HepG2 (cell line): Measurements from ENCODE around the gene GPBAR1. TPM values are rescaled to one million over a fixed set of nuclear protein-coding genes. Genes with fewer than 3 reads are reported as not detected.

Source experiments
- AGO2 ChIP-seq: fragments of 200-400 bp; formaldehyde crosslinking; optimal IDR thresholded peaks from 2 replicates; pipeline ENCODE3; 2017; ENCODE audit warnings: mild to moderate bottlenecking, low read depth, low read length, moderate library complexity
- ETV5 ChIP-seq: IDR thresholded peaks from 2 replicates; pipeline ENCODE4 v1.6.1; 2018; ENCODE audit warnings: missing biosample characterization, missing genetic modification reagents, inconsistent platforms, borderline replicate concordance
- RBM22 ChIP-seq: fragments of 200-400 bp; formaldehyde crosslinking; optimal IDR thresholded peaks from 2 replicates; pipeline ENCODE3; 2017; ENCODE audit warnings: mild to moderate bottlenecking, low read length, moderate library complexity
- ZNF318 ChIP-seq: sonication (generic); formaldehyde crosslinking; IDR thresholded peaks from 2 replicates; pipeline ENCODE4 v1.4.0; 2020; ENCODE audit warnings: mild to moderate bottlenecking, missing genetic modification reagents
- ZNF609 ChIP-seq: sonication (generic); formaldehyde crosslinking; IDR thresholded peaks from 2 replicates; pipeline ENCODE4 v1.4.0; 2020; ENCODE audit warnings: mild to moderate bottlenecking, missing genetic modification reagents, borderline replicate concordance
- polyA plus RNA-seq, 8 experiments: library from polyadenylated mRNA; depleted of rRNA in 3 of 8; stranded (reverse) in 7 of 8; unstranded in 1 of 8; fragments of >200 nt; fragmentation: Illumina TruSeq in 4 of 8; extraction: Trizol in 4 of 8; gene quantifications; 2 replicates each; pipeline versions ENCODE4 v1.2.1 to v1.2.3, GENCODE V29; 2011 to 2016; ENCODE audit warnings: low read depth in 4 of 8, missing spikeins in 1 of 8, mixed read lengths in 1 of 8; ENCODE audit not compliant: insufficient read depth in 1 of 8
- total RNA-seq, 5 experiments: library from RNA; depleted of rRNA; stranded (reverse); fragments of >200 nt; fragmentation: Illumina TruSeq; extraction: Trizol; gene quantifications; 2 replicates each; pipeline ENCODE4 v1.2.3, GENCODE V29; 2016; ENCODE audit warnings: low read depth in 1 of 5

The GPBAR1 gene
- total and polyA plus RNA-seq, 2 of the 13 experiments (the other 11 are each of a cell fraction or from before 2014, with no cell fraction given) = 0.05 to 0.09 TPM

- TF ChIP-seq ZNF318 (CRISPR knock-in tag) (no peak), AGO2 (peak; percentile 41), ZNF609 (CRISPR knock-in tag) (no peak), ETV5 (CRISPR knock-in tag) (no peak), RBM22 (peak; percentile 54)
These were observed 19.6 kb downstream of the GPBAR1 start (continued) for GRCh38 chr2:218280260-218280870.
